Measurements from ENCODE around the gene ZNF621.

DNA sequence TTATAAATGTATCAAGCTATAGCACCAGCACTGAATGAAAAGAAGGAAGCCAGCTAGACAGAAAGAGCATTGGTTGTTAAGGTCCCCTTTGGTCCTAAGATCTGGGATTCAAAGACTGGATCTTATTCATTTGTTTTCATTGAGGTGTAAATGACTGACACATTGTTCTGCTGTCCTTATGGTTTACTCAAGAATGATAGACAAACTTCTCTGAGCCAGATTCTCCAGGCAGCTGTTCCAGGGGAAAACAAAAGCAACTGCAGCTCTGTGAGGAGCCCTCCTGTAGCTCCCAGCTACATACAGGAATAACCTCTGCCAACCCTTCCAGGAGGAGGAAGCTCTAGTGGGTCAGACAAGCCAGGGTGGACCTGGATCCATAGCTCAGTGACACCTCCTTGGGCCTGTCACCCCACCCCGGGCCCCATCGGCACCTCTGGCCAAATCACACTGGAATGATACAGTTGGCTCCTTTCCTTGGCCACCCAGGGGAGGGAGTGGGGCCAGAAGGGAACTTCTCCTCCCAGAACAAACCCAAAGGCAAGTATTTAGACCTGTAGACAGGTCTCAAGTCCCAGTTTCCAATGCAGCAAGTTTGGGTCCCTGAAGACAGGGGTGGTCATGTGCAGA lies 57.8 kb downstream of the ZNF621 start:
- TF ChIP-seq, protein P1, sequence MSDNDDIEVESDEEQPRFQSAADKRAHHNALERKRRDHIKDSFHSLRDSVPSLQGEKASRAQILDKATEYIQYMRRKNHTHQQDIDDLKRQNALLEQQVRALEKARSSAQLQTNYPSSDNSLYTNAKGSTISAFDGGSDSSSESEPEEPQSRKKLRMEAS (IDR thresholded peaks at IDR 0.05) = no peak
- TF ChIP-seq SP4 (IDR thresholded peaks at IDR 0.05; ENCODE audit: low read length) = no peak
- no peak for TF ChIP-seq NRF1 (IDR thresholded peaks at IDR 0.05; ENCODE audit: low read depth, low read length)
- no peak for TF ChIP-seq CTCF (IDR thresholded peaks at IDR 0.05; ENCODE audit: control extremely low read depth in 1 of 3, insufficient read depth in 1 of 3, low read depth in 1 of 3, low read length in 3 of 3)
- TF ChIP-seq BCL11A (IDR thresholded peaks at IDR 0.05; ENCODE audit: low read depth in 2 of 2, low read length in 2 of 2) = no peak
- no peak for TF ChIP-seq RXRA (IDR thresholded peaks at IDR 0.05; ENCODE audit: insufficient read depth, low read depth, low read length)
- TF ChIP-seq JUN (IDR thresholded peaks at IDR 0.05; ENCODE audit: low read depth, low read length) = no peak

All from H1 (cell line).